ENCODE measurements around the gene SH2D4B.

The SH2D4B gene

DNA sequence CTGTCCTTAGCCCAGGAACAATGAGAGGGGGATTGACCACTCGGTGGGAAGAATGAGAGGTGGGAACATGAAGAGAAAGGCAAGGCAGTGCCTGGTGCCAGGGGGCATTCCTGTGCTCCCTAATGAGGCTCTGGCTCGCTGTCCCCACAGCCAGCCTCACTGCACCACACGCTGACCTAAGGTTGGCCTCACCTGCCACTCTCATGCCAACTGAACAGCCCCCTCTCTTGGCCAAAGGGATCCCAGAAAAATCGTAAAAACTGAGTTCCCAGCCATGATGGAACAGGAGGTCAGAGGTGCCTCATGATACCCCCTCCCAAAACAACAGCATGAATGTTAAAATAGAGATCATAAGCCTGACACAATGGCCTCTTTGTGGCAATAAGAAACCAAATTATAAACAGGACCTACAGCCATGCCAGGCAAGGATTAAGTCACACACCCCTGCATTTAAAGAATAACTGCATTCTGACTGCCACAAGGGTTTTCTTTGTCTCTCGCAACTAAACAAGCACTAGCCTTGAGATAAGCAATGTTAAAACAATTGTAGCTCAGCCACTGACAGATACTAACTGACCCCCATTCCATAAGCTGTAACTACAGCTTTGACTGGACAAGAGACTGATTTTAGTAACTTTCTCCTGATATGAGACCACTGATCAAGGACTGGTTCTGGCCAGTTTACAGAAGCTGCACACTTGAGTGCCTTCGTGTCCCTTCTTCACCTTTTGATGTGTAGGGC is 149.2 kb downstream of the SH2D4B start:
- no peak for DNase-seq (ENCODE audit: low read depth in 3 of 3)

DNA sequence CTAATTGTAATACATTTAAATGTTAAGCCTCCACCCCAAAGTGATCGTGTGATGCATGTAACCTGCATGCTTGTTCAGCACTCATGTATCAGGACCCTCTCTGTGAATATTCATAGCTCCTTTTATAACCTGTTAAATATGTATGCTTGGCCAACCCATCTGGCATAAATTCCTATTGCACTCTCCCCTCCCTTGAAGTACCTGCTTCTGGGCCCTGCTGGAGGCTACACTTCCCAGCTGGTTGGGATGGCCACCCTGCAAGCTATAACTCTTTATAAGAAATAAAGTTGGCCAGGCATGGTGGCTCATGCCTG is 149.7 kb downstream of the SH2D4B start:
- no peak for DNase-seq (ENCODE audit: low read depth in 3 of 3)

DNA sequence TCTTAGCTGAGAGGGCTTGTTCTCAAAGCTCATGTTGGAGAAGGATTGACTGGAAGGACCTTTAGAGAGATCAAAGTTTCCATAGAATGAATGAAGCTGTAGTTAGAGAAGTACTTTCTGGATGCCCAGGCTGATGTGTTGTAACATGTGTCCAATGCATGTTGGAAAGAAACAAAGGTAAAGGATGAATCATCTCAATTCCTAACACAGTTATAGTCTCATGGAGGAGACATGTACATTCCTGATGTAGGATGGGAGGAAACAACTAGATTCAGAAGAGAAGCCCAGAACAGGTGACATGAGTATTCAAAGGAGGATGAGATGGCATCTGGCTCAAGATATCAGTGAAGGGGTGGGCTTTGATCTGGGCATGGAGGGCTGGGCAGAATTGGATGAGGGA is 152.7 kb downstream of the SH2D4B start:
- DNase-seq (ENCODE audit: low read depth in 3 of 3) = no peak

GRCh38 chr10:80691441-80691840 is 153.7 kb downstream of the SH2D4B start:
- no peak for DNase-seq (ENCODE audit: low read depth in 3 of 3)

- no peak for DNase-seq (ENCODE audit: low read depth in 3 of 3)
Measured at GRCh38 chr10:80693565-80693964, 155.9 kb downstream of the SH2D4B start.

- no peak for DNase-seq (ENCODE audit: low read depth in 3 of 3)
Measured at GRCh38 chr10:80694930-80695329, 157.2 kb downstream of the SH2D4B start.
